Colonic mucosa (tissue), 4 donors: ENCODE data around the gene ACOXL. TPM values are rescaled to one million over a fixed set of nuclear protein-coding genes. Genes with fewer than 3 reads are reported as not detected.
A peak's percentile ranks its signal among the peaks of the same experiment; 100 is the strongest.
"Not testable (repeated sequence)": the region's sequence is repeated elsewhere in the genome, so short reads cannot be mapped to it uniquely, and the experiment has no call there.

ENCODE experiments used
- DNase-seq: peaks from one replicate; pipeline ENCODE4 v3.0.0-alpha.2; 2020
- H3K27ac ChIP-seq: fragments of 200-600 bp; one replicate; pipeline ENCODE4 v1.8.0; 2021
- H3K27me3 ChIP-seq: fragments of 200-600 bp; one replicate; pipeline ENCODE4 v1.8.0; 2021
- H3K36me3 ChIP-seq: fragments of 200-600 bp; one replicate; pipeline ENCODE4 v1.8.0; 2021
- H3K4me1 ChIP-seq: fragments of 200-600 bp; one replicate; pipeline ENCODE4 v1.8.0; 2021; ENCODE audit warnings: mild to moderate bottlenecking
- H3K4me3 ChIP-seq: fragments of 200-600 bp; one replicate; pipeline ENCODE4 v1.8.0; 2021
- H3K9ac ChIP-seq, 2 donors: one replicate each; pipeline ENCODE4 v1.7.0; 2013; ENCODE audit warnings: control low read depth in 2 of 2, low read depth in 2 of 2, low read length in 2 of 2
- H3K9me3 ChIP-seq: fragments of 200-600 bp; one replicate; pipeline ENCODE4 v1.8.0; 2021
- intact Hi-C: fragments of 100-400 bp; cut with DNase I; formaldehyde crosslinking; loops from one replicate; pipeline ENCODE4 v1.14.1; 2022
- total RNA-seq, 2 donors: library from RNA; stranded (reverse); fragmentation: NEBNext Ultra II Directional in 1 of 2; extraction: Animal tissue kit (Norgen Biotek cat#: 25700) in 1 of 2; gene quantifications; one replicate each; pipeline ENCODE4 v1.2.1, GENCODE V29; 2021
- TF ChIP-seq, protein P1 (sequence below): fragments of 200-600 bp; IDR thresholded peaks from one replicate; pipeline ENCODE4 v1.8.0; 2022; ENCODE audit warnings: antibody characterized with exemption, mild to moderate bottlenecking
- donor health status: healthy.
- donor health status: DM: no; HTN: no; CAD: no.
- donor health status: DM: no; HTN: no; CAD: no.

Gene ACOXL
- total RNA-seq, 2 donors from 2014 or later, result 0.32 to 0.82 TPM

DNA sequence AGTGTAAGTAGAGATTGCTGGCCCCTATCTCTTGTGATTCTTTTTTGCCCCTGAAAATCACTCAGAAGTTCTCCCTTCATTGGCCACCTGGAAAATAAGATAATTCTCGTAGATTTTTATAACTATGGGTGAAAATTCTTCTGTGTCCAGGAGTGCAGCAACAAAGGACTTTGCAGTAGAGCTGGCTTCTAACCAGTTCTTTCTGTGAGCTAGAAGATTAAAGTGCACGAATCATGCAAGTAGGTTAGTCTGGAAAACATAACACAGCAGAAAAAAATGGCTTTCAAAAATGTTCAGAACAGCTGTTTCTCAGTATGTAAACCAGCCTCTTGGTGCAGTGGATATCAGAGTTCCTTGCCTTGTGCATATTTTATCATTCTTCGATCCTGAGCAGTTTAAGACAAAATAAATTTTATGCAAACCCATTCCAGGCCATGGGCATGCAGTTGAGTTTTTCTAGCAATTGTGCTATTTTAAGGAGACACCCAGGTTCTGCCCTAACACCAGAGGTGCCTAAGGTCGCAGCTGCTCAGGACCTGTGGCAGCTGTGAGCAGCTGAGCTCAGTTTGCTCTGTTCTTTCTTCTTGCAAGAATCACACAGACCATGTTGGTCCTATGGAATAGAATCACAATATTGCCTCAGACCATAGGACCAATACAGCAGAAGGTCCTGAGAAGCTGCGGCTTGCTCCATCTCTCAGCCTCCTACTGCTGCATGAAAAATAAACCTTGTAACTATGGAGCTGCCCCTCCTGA is 307.4 kb downstream of the ACOXL start:
- Histone ChIP-seq H3K27ac (no peak overlapping the region), H3K9ac (no peak overlapping the region), H3K4me1 (no peaks in the 10 kb centered on the region), H3K36me3 (no peaks in the 10 kb centered on the region), H3K9me3 (no peaks in the 10 kb centered on the region), H3K27me3 (no peaks in the 10 kb centered on the region), H3K4me3 (no peak overlapping the region)
- intact Hi-C loops, result no loop called here
- peak; percentile 8 for DNase-seq
- TF ChIP-seq, protein P1, sequence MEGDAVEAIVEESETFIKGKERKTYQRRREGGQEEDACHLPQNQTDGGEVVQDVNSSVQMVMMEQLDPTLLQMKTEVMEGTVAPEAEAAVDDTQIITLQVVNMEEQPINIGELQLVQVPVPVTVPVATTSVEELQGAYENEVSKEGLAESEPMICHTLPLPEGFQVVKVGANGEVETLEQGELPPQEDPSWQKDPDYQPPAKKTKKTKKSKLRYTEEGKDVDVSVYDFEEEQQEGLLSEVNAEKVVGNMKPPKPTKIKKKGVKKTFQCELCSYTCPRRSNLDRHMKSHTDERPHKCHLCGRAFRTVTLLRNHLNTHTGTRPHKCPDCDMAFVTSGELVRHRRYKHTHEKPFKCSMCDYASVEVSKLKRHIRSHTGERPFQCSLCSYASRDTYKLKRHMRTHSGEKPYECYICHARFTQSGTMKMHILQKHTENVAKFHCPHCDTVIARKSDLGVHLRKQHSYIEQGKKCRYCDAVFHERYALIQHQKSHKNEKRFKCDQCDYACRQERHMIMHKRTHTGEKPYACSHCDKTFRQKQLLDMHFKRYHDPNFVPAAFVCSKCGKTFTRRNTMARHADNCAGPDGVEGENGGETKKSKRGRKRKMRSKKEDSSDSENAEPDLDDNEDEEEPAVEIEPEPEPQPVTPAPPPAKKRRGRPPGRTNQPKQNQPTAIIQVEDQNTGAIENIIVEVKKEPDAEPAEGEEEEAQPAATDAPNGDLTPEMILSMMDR, result no peak

DNA sequence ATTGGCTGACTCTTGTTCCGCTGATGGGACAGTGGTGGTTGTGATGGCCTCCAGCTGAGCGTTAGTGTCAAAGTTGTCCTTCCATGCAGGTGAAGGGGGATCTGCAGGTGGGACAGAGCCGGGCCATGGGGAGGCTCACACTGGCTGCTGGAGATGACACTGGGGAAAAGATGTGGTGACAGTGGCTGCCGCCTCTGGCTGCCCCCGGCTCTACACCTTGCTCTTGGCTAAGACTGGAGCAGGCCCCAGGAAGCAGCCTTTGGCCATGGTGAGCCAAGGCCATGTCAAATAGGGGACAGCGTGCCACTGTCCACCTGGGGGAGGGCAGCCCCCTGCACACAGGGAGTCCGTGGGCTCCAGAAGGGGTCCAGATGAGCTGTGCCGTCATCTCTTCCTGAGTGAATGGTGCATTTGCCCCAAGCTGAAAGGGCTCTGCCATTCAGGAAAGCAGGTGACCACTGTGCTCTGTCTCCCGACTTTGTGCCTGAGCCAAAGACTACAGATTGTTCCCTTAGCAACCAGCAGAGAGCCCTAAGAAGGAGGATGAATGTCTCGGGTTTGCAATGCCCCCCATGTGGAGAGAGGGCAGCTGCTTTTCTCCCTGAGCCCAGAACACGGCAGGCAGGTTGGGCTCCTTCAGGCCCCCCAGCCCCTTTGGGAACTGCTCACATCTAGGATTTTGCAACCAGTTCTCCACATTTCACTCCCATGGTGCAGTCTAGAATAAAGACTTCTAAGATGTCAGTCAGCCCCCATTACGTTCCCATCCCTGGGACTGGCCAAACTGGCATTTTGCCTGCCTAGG is 309.2 kb downstream of the ACOXL start:
- TF ChIP-seq, protein P1, result no peak
- Histone ChIP-seq H3K9me3 (no peaks in the 10 kb centered on the region), H3K4me3 (no peak overlapping the region), H3K27me3 (no peaks in the 10 kb centered on the region), H3K9ac (no peak overlapping the region), H3K27ac (no peak overlapping the region), H3K36me3 (no peaks in the 10 kb centered on the region), H3K4me1 (no peaks in the 10 kb centered on the region)
- DNase-seq, result peak; percentile 7
- intact Hi-C loops, result no loop called here

DNA sequence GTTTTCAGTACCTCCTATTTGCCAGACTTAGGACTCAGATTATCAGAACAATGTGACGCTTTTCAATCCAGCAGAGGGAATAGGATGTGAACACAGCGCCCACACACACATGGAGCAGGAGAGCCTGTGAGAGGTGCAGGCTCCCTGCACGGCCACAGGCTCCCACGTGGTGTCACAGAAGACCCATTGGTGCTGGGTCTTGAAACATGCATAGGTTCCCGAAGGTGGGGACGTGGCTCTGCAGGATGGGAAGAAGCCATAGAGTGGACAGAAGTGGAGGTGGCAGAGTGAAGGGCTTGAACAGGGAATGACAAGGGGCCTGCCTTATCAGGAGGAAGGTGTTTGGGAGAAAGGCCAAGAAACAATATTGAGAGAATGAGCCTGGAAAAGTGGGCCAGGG is 309.9 kb downstream of the ACOXL start:
- H3K9me3 ChIP-seq, result no peaks in the 10 kb centered on the region
- intact Hi-C loops, result no loop called here

DNA sequence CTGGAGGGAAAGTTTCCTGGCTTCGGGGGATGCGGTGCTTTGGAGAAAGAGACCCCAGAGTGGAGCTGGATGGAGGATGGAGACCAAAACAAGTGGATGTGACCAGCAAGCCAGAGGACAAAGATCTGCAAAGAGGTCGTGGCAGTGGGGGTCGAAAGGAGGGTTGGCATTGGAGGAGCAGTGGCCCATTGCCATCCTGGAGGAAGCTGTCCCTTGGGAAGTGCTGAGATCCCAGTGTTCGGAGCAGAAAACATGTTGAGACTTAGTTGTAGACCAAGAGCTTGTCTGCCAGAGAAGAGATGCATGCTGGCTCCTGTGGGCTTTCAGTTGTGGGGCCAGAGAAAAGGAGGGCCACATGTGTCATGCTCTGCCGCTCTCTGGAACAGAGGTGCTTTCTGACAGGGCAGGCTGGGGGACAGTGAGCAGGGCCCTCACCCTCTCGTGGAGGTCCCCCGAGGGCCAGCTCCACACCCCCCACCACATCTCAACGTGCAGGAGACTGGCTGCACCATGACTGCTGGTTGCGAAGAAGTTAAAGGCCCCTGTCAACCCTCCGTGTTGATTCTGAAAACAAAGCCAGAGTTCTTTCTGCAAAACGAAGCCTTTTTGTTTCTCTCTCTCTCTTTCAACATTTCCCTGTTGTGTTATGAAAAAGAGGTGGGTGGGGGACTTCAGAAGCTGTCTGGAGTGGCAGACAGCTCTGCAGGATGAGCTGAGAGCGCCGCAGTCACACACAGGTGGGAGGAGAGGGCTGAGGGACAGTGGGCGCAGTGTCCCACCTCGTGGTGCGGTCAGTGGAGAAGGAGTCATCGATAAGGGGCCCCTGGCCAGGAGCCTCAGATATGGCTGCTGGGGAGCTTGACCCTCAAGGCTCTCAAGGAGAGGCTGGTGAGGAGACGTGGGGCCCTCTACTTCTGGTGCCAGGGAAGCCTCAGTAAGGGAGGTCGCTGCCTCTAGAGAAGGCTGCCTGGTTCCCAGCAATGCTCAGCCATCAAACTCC is 310.7 kb downstream of the ACOXL start:
- Histone ChIP-seq H3K9me3 (no peaks in the 10 kb centered on the region), H3K4me3 (no peak overlapping the region), H3K4me1 (no peaks in the 10 kb centered on the region), H3K27me3 (no peaks in the 10 kb centered on the region), H3K9ac (no peak overlapping the region), H3K36me3 (no peaks in the 10 kb centered on the region), H3K27ac (no peak overlapping the region)
- intact Hi-C loops, result no loop called here
- TF ChIP-seq, protein P1, result no peak
- DNase-seq, result peak; percentile 11

More for the DNA sequence above, 309.9 kb downstream of the ACOXL start:
- H3K27ac ChIP-seq, result no peak overlapping the region
- DNase-seq, result peak; percentile 9
- H3K9ac ChIP-seq, result no peak overlapping the region
- H3K4me3 ChIP-seq, result no peak overlapping the region
- no peaks in the 10 kb centered on the region for H3K36me3 ChIP-seq
- TF ChIP-seq, protein P1, result no peak
- no peaks in the 10 kb centered on the region for H3K4me1 ChIP-seq
- no peaks in the 10 kb centered on the region for H3K27me3 ChIP-seq

DNA sequence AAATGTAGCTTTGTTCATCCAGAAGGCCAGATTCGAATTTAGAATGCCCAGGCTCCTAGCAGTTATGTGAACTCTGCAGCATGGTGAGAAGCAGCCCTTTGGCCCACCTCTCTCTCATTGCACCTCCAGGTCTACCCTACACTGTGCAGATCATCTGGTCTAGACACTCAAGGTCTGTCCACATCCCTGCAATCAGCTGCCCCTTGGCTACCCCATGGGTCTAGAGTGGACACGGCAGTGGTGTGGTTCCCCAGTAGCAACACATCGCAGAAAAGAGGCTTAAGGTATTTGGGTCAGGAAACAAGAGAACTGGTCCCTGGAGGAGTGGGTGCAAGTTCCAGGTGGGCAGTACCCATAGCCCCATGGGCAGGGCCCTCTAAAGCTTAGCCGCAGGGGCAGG is 311.7 kb downstream of the ACOXL start:
- peak; percentile 8 for DNase-seq
- Histone ChIP-seq H3K27me3 (no peaks in the 10 kb centered on the region), H3K4me1 (no peaks in the 10 kb centered on the region), H3K9me3 (no peaks in the 10 kb centered on the region), H3K36me3 (no peaks in the 10 kb centered on the region), H3K4me3 (no peak overlapping the region), H3K9ac (no peak overlapping the region), H3K27ac (no peak overlapping the region)
- TF ChIP-seq, protein P1, result no peak
- intact Hi-C loops, result no loop called here

DNA sequence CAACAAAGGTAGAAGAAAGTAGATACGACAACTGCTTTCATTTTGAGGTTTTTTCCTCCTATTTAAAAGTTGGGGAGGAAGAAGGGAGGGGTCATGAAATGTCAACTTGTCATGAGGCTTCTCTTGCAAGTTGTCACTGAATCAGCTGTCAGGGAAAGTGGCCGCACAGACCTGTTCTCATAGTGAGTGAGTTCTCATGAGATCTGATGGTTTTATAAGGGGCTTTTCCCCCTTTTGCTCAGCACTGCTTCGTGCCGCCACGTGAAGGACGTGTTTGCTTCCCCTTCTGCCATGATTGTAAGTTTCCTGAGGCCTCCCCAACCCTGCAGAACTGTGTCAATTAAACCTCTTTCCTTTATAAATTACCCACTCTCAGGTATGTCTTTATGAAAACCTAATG is 312.9 kb downstream of the ACOXL start:
- H3K4me1 ChIP-seq, H3K4me3 ChIP-seq, H3K36me3 ChIP-seq, H3K9ac ChIP-seq, intact Hi-C loops, H3K27me3 ChIP-seq, H3K9me3 ChIP-seq, H3K27ac ChIP-seq: not testable (repeated sequence)
- peak; percentile 5 for DNase-seq
